SK-N-SH (cell line): ENCODE results near the gene KRTAP5-3. TPM values are rescaled to one million over a fixed set of nuclear protein-coding genes. Genes with fewer than 3 reads are reported as not detected.
A peak's percentile ranks its signal among the peaks of the same experiment; 100 is the strongest.

Experiments
- CTCF ChIA-PET: fragments of 300-600, 350-600 bp; formaldehyde crosslinking; extraction: SDS; loops from one replicate; lab custom pipeline; 2021; lab: Yijun Ruan, JAX
- POLR2A ChIA-PET: fragments of 350-600 bp; sonication (Branson Sonifier 250); formaldehyde crosslinking; extraction: SDS; loops from one replicate; lab custom pipeline; 2020; ENCODE audit warnings: antibody characterized with exemption, inconsistent platforms; lab: Yijun Ruan, JAX
- DNase-seq: peaks from one replicate; pipeline ENCODE4 v3.0.0; 2012
- H2AFZ ChIP-seq: fragments of 200-600 bp; sonication (generic); 2 replicates; pipeline ENCODE4 v1.8.1; 2016; ENCODE audit warnings: antibody characterized with exemption, mild to moderate bottlenecking, low read depth
- H3F3A ChIP-seq: fragments of 200-600 bp; sonication (generic); replicated peaks from 2 replicates; pipeline ENCODE3; 2016; ENCODE audit warnings: antibody characterized with exemption, mild to moderate bottlenecking; ENCODE audit not compliant: insufficient read depth
- H3K27ac ChIP-seq, 2 experiments: fragments of 200-500 bp in 1 of 2; fragments of 200-600 bp in 1 of 2; sonication (Bioruptor generic) in 1 of 2; sonication (generic), shearing (Covaris generic) in 1 of 2; 2 replicates each; pipeline versions ENCODE4 v1.5.1 to v1.6.1; 2014 to 2016; ENCODE audit warnings: low read depth in 2 of 2, inconsistent platforms in 1 of 2, low read length in 1 of 2, mild to moderate bottlenecking in 1 of 2, mixed read lengths in 1 of 2
- H3K27me3 ChIP-seq: fragments of 200-600 bp; sonication (generic), shearing (Covaris generic); 2 replicates; pipeline ENCODE4 v1.6.1; 2016; ENCODE audit warnings: mixed run types; ENCODE audit not compliant: insufficient read depth
- H3K36me3 ChIP-seq, 2 experiments: fragments of 200-500 bp in 1 of 2; fragments of 200-600 bp in 1 of 2; sonication (Bioruptor generic) in 1 of 2; sonication (generic) in 1 of 2; replicated peaks in 1 of 2; 2 replicates each; pipeline versions ENCODE3 to v1.5.1; 2014 to 2016; ENCODE audit warnings: low read length in 1 of 2, mild to moderate bottlenecking in 1 of 2; ENCODE audit not compliant: insufficient read depth in 2 of 2, control insufficient read depth in 1 of 2
- H3K4me1 ChIP-seq, 2 experiments: fragments of 200-500 bp in 1 of 2; fragments of 200-600 bp in 1 of 2; sonication (Bioruptor generic) in 1 of 2; sonication (generic), shearing (Covaris generic) in 1 of 2; 2 replicates each; pipeline versions ENCODE4 v1.5.1 to v1.6.1; 2014 to 2016; ENCODE audit warnings: low read depth in 1 of 2, low read length in 1 of 2, mixed run types in 1 of 2; ENCODE audit not compliant: insufficient read depth in 2 of 2, control insufficient read depth in 1 of 2
- H3K4me2 ChIP-seq: fragments of 200-600 bp; sonication (generic), shearing (Covaris generic); 2 replicates; pipeline ENCODE4 v1.6.1; 2017; ENCODE audit warnings: mixed run types
- H3K4me3 ChIP-seq, 2 experiments: fragments of 200-500 bp in 1 of 2; fragments of 200-600 bp in 1 of 2; sonication (Bioruptor generic) in 1 of 2; sonication (generic), shearing (Covaris generic) in 1 of 2; 2 replicates each; pipeline versions ENCODE4 v1.5.1 to v1.8.1; 2014 to 2016; ENCODE audit warnings: low read depth in 2 of 2, inconsistent platforms in 1 of 2, low read length in 1 of 2, mild to moderate bottlenecking in 1 of 2, mixed read lengths in 1 of 2, moderate library complexity in 1 of 2
- H3K79me2 ChIP-seq: fragments of 200-600 bp; sonication (generic); 2 replicates; pipeline ENCODE4 v1.8.1; 2017; ENCODE audit warnings: mild to moderate bottlenecking; ENCODE audit not compliant: insufficient read depth
- H3K9ac ChIP-seq: fragments of 200-600 bp; sonication (generic); 2 replicates; pipeline ENCODE4 v1.6.1; 2017; ENCODE audit warnings: mixed run types
- H3K9me2 ChIP-seq: fragments of 200-600 bp; sonication (generic); 2 replicates; pipeline ENCODE4 v1.6.1; 2017; ENCODE audit warnings: mixed run types
- H3K9me3 ChIP-seq: fragments of 200-600 bp; sonication (generic); 2 replicates; pipeline ENCODE4 v1.6.1; 2017; ENCODE audit warnings: mixed run types, mild to moderate bottlenecking, moderate library complexity
- H4K20me1 ChIP-seq: fragments of 200-600 bp; sonication (generic); 2 replicates; pipeline ENCODE4 v1.6.1; 2017; ENCODE audit warnings: mild to moderate bottlenecking, mixed run types; ENCODE audit not compliant: insufficient read depth
- CHD2 ChIP-seq: fragments of 150-350 bp; IDR thresholded peaks from 2 replicates; pipeline ENCODE4 v1.6.1; 2018; ENCODE audit warnings: low read length; ENCODE audit not compliant: partially characterized antibody
- EP300 ChIP-seq, 2 experiments: IDR thresholded peaks; 2 replicates each; pipeline versions ENCODE4 v1.4.0 to v1.6.1; 2012; ENCODE audit warnings: borderline replicate concordance in 1 of 2, low read depth in 1 of 2, low read length in 1 of 2
- EZH2phosphoT487 ChIP-seq: fragments of 200-600 bp; sonication (generic); IDR thresholded peaks from 2 replicates; pipeline ENCODE4 v1.6.1; 2017; ENCODE audit warnings: low read depth, mixed run types, mild to moderate bottlenecking, antibody characterized with exemption, moderate library complexity, borderline replicate concordance
- FOSL2 ChIP-seq: IDR thresholded peaks from 2 replicates; pipeline ENCODE4 v1.4.0; 2012; ENCODE audit warnings: low read depth, mild to moderate bottlenecking, moderate library complexity, borderline replicate concordance
- FOXM1 ChIP-seq: IDR thresholded peaks from 2 replicates; pipeline ENCODE4 v1.4.0; 2012; ENCODE audit warnings: low read depth, mild to moderate bottlenecking
- JUND ChIP-seq: IDR thresholded peaks from 2 replicates; pipeline ENCODE4 v1.4.0; 2012
- MEF2A ChIP-seq: IDR thresholded peaks from 2 replicates; pipeline ENCODE4 v1.4.0; 2012; ENCODE audit warnings: low read depth, borderline replicate concordance
- NFIC ChIP-seq: IDR thresholded peaks from 2 replicates; pipeline ENCODE4 v1.4.0; 2012; ENCODE audit warnings: borderline replicate concordance
- RAD21 ChIP-seq: IDR thresholded peaks from 2 replicates; pipeline ENCODE4 v1.6.1; 2012; ENCODE audit warnings: mild to moderate bottlenecking, low read length
- RCOR1 ChIP-seq: fragments of 150-350 bp; IDR thresholded peaks from 2 replicates; pipeline ENCODE4 v1.6.1; 2017; ENCODE audit warnings: antibody characterized with exemption, low read length
- SIN3A ChIP-seq: IDR thresholded peaks from 2 replicates; pipeline ENCODE4 v1.6.1; 2012; ENCODE audit warnings: low read depth, mild to moderate bottlenecking, low read length, moderate library complexity, borderline replicate concordance
- TAF1 ChIP-seq: IDR thresholded peaks from 2 replicates; pipeline ENCODE4 v1.6.1; 2012; ENCODE audit warnings: low read depth, mild to moderate bottlenecking, low read length, moderate library complexity, borderline replicate concordance
- TCF12 ChIP-seq: IDR thresholded peaks from 2 replicates; pipeline ENCODE4 v1.4.0; 2012
- YY1 ChIP-seq: IDR thresholded peaks from 2 replicates; pipeline ENCODE4 v1.4.0; 2012; ENCODE audit warnings: low read depth, mild to moderate bottlenecking
- WGBS: methylation state at CpG from one replicate; pipeline ENCODE4 v1.1.6; 2017; ENCODE audit warnings: low lambda C conversion rate; 5-methylcytosine and 5-hydroxymethylcytosine counted together
- polyA plus RNA-seq, 3 experiments: library from polyadenylated mRNA; depleted of rRNA; stranded (reverse); fragments of >200 nt; gene quantifications; 2 replicates each; pipeline ENCODE4 v1.2.3, GENCODE V29; 2012
- TF ChIP-seq, protein P1 (sequence below): IDR thresholded peaks from 2 replicates; pipeline ENCODE4 v1.4.0; 2012; ENCODE audit warnings: low read depth
- TF ChIP-seq, protein P2 (sequence below): IDR thresholded peaks from 2 replicates; pipeline ENCODE4 v1.4.0; 2012; ENCODE audit warnings: low read depth, borderline replicate concordance
- TF ChIP-seq, protein P3 (sequence below): fragments of 150-350 bp; IDR thresholded peaks from 2 replicates; pipeline ENCODE4 v1.6.1; 2016; ENCODE audit warnings: mild to moderate bottlenecking, low read depth, low read length
- TF ChIP-seq, protein P4 (sequence below): IDR thresholded peaks from 2 replicates; pipeline ENCODE4; 2012

Gene KRTAP5-3
- polyA plus RNA-seq, 1 of the 3 experiments (the other 2 are of a cell fraction): not detected

DNA sequence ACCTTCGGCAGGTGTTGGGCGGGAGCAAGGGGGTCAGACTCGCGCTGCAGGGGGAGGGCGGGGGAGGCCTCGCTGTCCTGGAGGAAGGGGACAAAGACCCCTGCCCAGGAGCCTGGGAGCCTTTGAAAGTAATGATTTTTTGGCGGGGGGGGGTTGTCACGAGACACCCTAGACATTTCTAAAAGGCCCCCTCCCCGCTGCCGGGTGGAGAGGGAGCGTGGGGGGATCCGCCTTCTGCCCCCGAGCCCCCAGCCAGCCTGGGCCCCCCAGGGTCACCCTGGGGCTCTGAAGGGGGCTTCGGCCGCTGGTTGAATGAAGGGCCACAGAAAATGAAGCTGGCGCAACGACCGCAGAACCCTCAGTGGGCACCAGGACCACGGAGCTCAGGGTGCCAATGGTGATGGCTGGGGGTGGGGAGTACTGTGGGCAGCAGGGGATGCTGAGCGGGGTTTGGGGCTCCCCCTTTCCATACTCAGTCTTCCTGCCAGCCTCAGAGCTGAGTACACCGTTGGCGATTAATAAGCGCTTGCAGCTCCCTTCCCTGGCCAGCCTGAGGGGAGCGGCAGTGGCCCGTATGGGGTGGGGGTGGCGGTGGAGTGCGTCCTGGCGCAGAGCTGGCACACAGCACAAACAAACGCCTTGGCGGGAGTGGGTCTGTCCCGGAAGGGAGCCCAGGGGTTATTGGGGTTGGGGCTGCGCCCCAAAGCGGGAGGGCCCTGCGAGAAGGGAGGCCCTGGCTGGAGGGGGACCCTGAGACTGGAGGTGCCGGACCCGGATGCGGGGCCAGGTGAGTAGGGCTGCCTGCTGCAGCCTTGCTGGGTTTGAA lies 35.0 kb downstream of the KRTAP5-3 start (continued):
- TF ChIP-seq EZH2phosphoT487: no peak; the same call in 1 of the 2 replicates
- TF ChIP-seq, protein P1, sequence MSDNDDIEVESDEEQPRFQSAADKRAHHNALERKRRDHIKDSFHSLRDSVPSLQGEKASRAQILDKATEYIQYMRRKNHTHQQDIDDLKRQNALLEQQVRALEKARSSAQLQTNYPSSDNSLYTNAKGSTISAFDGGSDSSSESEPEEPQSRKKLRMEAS: no peak
- no peak for TF ChIP-seq EP300 (IDR thresholded peaks at IDR 0.05; ENCODE audit: borderline replicate concordance in 1 of 2, low read depth in 1 of 2, low read length in 1 of 2)
- TF ChIP-seq, all 33 proteins: peak for 0

DNA sequence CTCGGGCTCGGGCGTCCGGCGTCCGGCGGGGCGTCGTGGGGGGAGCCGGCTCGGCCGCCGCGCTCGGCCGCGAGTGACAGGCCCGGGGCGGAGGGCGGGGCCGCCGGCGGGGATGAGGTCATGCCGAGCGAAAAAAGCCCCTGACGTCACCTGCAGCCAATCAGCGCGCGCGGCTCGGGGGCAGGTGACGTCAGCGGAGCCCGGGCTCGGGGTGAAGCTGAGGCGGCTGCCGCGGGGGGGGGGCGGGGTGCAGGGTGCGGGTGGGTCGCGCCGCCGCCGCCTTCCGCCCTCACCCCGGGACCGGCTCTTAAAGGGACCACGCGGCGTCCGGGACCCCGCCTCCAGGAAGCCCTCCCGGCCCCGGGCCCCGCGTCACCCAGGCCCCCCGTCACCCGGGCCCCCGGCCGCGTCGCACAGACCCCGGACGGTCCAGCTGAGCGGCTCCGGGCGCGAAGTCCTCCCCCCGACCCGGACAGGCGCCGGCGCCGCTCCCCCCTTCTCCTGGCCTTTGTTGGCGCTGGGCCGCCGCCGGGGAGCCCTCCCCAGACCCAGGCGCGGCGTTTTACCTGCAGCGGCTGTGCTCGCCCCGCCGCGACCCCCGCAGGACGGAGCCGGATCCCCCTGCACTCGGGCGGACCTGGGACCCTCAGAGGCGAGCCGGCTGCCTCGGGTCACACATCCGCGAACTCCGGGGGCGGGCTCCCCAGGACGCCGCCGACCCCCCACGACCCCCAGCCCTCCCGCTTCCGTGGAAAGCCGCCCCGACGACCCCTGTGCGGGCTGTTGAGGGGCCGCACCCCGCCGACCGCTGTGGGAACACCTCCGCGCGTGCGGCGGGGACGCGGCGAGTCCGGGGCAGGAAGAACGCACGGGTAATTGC lies 35.8 kb downstream of the KRTAP5-3 start, which contains the start of gene DUSP8:
TSS of gene DUSP8 (minus strand) at position 75 of the 880 bp plus-strand sequence. CDS start 6,445 bp downstream, outside the sequence.
- 0% methylated on average over 1 of the region's 124 CpGs for WGBS
- CTCF ChIA-PET: interaction anchor here (0.8 to 18.1 kb wide), 8 partner anchors 8 to 68 kb away, joined by 3 to 398 read pairs (median 18); no protein-coding TSS in a partner anchor

DNA sequence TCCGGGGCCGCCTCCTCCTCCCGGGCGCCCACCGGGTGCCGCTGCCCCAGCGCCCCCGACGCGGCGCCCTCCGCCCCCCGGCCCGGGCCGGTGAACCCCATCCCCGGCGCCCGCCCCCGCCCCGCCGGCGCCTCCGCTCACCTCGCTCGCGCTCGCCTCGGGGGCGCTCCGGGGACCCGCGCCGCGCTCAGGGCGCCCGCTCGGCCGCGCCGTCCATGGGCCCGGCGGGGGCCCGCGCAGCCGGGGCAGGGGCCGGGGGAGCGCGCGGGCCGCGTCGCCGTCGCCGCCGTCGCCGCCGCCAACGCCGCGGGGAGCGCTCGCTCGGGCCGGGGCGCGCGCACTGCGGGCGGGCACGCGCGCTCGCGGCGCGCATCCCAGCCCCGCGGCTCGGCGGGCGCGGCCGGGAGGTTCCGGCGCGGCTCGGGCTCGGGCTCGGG lies 36.5 kb downstream of the KRTAP5-3 start:
- Histone ChIP-seq H3K27me3 (peaks cover 4% of the 10 kb centered on the region; the same call in 1 of the 2 replicates), H3K79me2 (no peaks in the 10 kb centered on the region), H3F3A (no peaks in the 10 kb centered on the region), H3K9me3 (no peaks in the 10 kb centered on the region), H3K36me3 (no peaks in the 10 kb centered on the region), H4K20me1 (peaks cover 20% of the 10 kb centered on the region), H3K4me3 (peak overlapping the region in 1 of 2 experiments; percentile 57; a peak in 2 of 4 replicates), H3K9me2 (no peaks in the 10 kb centered on the region), H3K9ac (no peak overlapping the region), H3K27ac (peak overlapping the region in 1 of 2 experiments; percentile 81; a peak in 1 of 4 replicates), H3K4me1 (peaks cover 0 to 35% of the 10 kb centered on the region in 2 experiments; a peak in 1 of 4 replicates), H3K4me2 (no peak overlapping the region), H2AFZ (no peak overlapping the region)
- no CpG with 5 or more reads among the region's 91 CpGs for WGBS
- POLR2A ChIA-PET: no interaction called here
- DNase-seq: no peak
- CTCF ChIA-PET: interaction anchor here (18.1 kb wide), 1 partner anchor 26 kb away, joined by 398 read pairs; no protein-coding TSS in a partner anchor
- TF ChIP-seq RAD21: no peak
- no peak for TF ChIP-seq JUND
- TF ChIP-seq RCOR1: no peak
- TF ChIP-seq, protein P1: no peak
- TF ChIP-seq, protein P2, sequence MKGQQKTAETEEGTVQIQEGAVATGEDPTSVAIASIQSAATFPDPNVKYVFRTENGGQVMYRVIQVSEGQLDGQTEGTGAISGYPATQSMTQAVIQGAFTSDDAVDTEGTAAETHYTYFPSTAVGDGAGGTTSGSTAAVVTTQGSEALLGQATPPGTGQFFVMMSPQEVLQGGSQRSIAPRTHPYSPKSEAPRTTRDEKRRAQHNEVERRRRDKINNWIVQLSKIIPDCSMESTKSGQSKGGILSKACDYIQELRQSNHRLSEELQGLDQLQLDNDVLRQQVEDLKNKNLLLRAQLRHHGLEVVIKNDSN: no peak
- no peak for TF ChIP-seq FOXM1
- TF ChIP-seq YY1: no peak
- TF ChIP-seq, protein P3, sequence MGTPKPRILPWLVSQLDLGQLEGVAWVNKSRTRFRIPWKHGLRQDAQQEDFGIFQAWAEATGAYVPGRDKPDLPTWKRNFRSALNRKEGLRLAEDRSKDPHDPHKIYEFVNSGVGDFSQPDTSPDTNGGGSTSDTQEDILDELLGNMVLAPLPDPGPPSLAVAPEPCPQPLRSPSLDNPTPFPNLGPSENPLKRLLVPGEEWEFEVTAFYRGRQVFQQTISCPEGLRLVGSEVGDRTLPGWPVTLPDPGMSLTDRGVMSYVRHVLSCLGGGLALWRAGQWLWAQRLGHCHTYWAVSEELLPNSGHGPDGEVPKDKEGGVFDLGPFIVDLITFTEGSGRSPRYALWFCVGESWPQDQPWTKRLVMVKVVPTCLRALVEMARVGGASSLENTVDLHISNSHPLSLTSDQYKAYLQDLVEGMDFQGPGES: no peak
- TF ChIP-seq NFIC: no peak
- no peak for TF ChIP-seq SIN3A
- no peak for TF ChIP-seq TCF12

More for the DNA sequence above, 35.8 kb downstream of the KRTAP5-3 start, which contains the start of gene DUSP8:
- peak; percentile 86; the same call in 1 of the 2 replicates for TF ChIP-seq MEF2A
- 0 out of 2 replicates have a peak, but pooled peaks have one; percentile 7 for TF ChIP-seq FOSL2
- no peak for TF ChIP-seq TAF1
- TF ChIP-seq CHD2: no peak
- TF ChIP-seq, protein P4, sequence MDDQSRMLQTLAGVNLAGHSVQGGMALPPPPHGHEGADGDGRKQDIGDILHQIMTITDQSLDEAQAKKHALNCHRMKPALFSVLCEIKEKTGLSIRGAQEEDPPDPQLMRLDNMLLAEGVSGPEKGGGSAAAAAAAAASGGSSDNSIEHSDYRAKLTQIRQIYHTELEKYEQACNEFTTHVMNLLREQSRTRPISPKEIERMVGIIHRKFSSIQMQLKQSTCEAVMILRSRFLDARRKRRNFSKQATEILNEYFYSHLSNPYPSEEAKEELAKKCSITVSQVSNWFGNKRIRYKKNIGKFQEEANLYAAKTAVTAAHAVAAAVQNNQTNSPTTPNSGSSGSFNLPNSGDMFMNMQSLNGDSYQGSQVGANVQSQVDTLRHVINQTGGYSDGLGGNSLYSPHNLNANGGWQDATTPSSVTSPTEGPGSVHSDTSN: peak; percentile 29; the same call in 1 of the 2 replicates
- peak within 1 kb of the TSS; percentile 57 to 64 for H3K4me3 ChIP-seq
- H3K27me3 ChIP-seq: peaks cover 4% of the 10 kb centered on the region; the same call in 1 of the 2 replicates
- peak within 1 kb of the TSS; percentile 60 for H3K9ac ChIP-seq
- no peaks in the 10 kb centered on the region for H3K36me3 ChIP-seq
- POLR2A ChIA-PET: no interaction called here
- H3K9me3 ChIP-seq: no peaks in the 10 kb centered on the region
- H3K9me2 ChIP-seq: no peaks in the 10 kb centered on the region
- H3F3A ChIP-seq: no peaks in the 10 kb centered on the region
- peak; percentile 98 for DNase-seq
- H2AFZ ChIP-seq: no peak within 1 kb of the TSS; the same call in 1 of the 2 replicates
- H3K27ac ChIP-seq: peak within 1 kb of the TSS in 1 of 2 experiments; percentile 81; a peak in 2 of 4 replicates
- H3K4me1 ChIP-seq: peaks cover 0 to 33% of the 10 kb centered on the region in 2 experiments; a peak in 1 of 4 replicates
- no peaks in the 10 kb centered on the region for H3K79me2 ChIP-seq
- peak within 1 kb of the TSS; percentile 90 for H3K4me2 ChIP-seq
- H4K20me1 ChIP-seq: peaks cover 13% of the 10 kb centered on the region; the same call in 1 of the 2 replicates
